Measurements from ENCODE around the gene PDCD11. TPM values are rescaled to one million over a fixed set of nuclear protein-coding genes. Genes with fewer than 3 reads are reported as not detected.
A peak's percentile ranks its signal among the peaks of the same experiment; 100 is the strongest.

Gene PDCD11
- total RNA-seq, 4 donors from 2014 or later, result 7.4 to 39.0 (median 22.2) TPM

DNA sequence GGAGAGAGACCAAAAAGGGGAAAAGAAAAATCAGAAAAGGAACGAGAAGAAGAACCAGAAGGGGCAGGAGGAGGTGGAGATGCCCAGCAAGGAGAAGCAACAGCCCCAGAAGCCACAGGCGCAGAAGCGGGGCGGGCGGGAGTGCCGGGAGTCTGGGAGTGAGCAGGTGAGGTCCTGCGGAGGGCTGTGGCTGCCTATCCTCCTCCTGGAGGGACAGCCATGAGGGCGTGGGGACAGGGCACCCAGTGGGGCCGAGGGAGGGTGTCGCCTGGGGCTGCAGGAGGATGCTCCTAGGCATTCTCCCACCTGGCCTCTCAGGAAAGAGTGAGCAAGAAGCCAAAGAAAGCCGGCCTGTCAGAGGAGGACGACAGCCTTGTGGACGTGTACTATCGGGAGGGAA lies 44.0 kb downstream of the PDCD11 start:
- Histone ChIP-seq H3K4me3 (no peak overlapping the region), H3K27me3 (no peaks in the 10 kb centered on the region), H3K27ac (peak overlapping the region in 1 of 2 donors; percentile 12), H3K36me3 (no peaks in the 10 kb centered on the region), H3K9me3 (no peaks in the 10 kb centered on the region), H3K4me1 (peaks cover 6 to 11% of the 10 kb centered on the region in 2 donors)
- DNase-seq, result no peak
- intact Hi-C loops (cut with DNase I; ENCODE audit: low total_unique reads), result no loop called here
- TF ChIP-seq, protein P1, sequence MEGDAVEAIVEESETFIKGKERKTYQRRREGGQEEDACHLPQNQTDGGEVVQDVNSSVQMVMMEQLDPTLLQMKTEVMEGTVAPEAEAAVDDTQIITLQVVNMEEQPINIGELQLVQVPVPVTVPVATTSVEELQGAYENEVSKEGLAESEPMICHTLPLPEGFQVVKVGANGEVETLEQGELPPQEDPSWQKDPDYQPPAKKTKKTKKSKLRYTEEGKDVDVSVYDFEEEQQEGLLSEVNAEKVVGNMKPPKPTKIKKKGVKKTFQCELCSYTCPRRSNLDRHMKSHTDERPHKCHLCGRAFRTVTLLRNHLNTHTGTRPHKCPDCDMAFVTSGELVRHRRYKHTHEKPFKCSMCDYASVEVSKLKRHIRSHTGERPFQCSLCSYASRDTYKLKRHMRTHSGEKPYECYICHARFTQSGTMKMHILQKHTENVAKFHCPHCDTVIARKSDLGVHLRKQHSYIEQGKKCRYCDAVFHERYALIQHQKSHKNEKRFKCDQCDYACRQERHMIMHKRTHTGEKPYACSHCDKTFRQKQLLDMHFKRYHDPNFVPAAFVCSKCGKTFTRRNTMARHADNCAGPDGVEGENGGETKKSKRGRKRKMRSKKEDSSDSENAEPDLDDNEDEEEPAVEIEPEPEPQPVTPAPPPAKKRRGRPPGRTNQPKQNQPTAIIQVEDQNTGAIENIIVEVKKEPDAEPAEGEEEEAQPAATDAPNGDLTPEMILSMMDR (IDR thresholded peaks at IDR 0.05), result no peak
- no peak for TF ChIP-seq POLR2A (IDR thresholded peaks at IDR 0.05)

- peaks cover 11% of the 10 kb centered on the region in 2 donors for H3K4me1 ChIP-seq
- intact Hi-C loops (cut with DNase I; ENCODE audit: low total_unique reads), result no loop called here
- peak overlapping the region; percentile 91 to 94 for H3K27ac ChIP-seq
Measured at GRCh38 chr10:103441206-103441605, 44.8 kb downstream of the PDCD11 start.

DNA sequence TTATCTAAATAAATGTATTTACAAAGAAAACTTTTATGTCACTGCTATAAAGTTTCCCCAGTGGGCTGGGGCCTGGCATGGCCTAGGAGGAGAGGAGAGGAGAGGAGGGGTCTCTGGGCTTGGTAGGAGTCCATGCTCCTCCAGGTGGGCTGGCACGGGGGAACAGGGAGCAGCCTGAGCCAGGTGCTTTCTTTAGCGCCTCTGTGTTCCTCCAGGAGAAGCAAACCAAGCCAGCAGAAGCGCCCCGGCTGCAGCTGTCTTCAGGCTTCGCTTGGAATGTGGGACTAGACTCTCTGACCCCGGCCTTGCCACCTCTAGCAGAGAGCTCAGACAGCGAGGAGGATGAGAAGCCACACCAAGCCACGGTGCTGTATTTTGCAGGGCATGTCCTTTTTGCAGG lies 45.2 kb downstream of the PDCD11 start:
- no peaks in the 10 kb centered on the region for H3K9me3 ChIP-seq
- no peak overlapping the region for H3K4me3 ChIP-seq
- no peak for DNase-seq
- intact Hi-C loops (cut with DNase I; ENCODE audit: low total_unique reads), result no loop called here
- H3K36me3 ChIP-seq, result no peaks in the 10 kb centered on the region
- TF ChIP-seq, protein P1 (IDR thresholded peaks at IDR 0.05), result no peak
- TF ChIP-seq POLR2A (IDR thresholded peaks at IDR 0.05), result no peak
- H3K27me3 ChIP-seq, result no peaks in the 10 kb centered on the region
- peaks cover 11 to 15% of the 10 kb centered on the region in 2 donors for H3K4me1 ChIP-seq
- peak overlapping the region; percentile 91 to 94 for H3K27ac ChIP-seq

More at GRCh38 chr10:103441206-103441605, 44.8 kb downstream of the PDCD11 start:
- Histone ChIP-seq H3K36me3 (no peaks in the 10 kb centered on the region), H3K4me3 (no peak overlapping the region), H3K27me3 (no peaks in the 10 kb centered on the region), H3K9me3 (no peaks in the 10 kb centered on the region)
- no peak for TF ChIP-seq POLR2A (IDR thresholded peaks at IDR 0.05)
- TF ChIP-seq, protein P1 (IDR thresholded peaks at IDR 0.05), result no peak
- DNase-seq, result no peak

DNA sequence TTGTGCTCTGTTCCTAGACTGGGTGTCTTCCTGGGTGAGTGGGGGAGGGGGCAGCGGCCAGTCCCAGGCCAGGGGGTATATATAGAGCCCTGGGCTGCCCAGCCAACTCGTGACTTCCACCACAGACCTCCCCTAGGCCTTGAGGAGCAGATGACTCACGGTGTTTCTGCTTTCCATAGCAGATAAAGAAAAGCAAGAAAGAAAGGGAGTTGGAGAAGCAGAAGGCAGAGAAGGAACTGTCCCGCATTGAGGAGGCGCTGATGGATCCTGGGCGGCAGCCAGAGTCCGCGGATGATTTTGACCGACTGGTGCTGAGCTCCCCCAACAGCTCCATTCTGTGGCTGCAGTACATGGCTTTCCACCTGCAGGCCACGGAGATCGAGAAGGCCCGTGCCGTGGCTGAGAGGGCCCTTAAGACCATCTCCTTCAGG lies 45.6 kb downstream of the PDCD11 start:
- H3K4me3 ChIP-seq, result no peak overlapping the region
- no peaks in the 10 kb centered on the region for H3K36me3 ChIP-seq
- H3K27me3 ChIP-seq, result no peaks in the 10 kb centered on the region
- intact Hi-C loops (cut with DNase I; ENCODE audit: low total_unique reads), result no loop called here
- no peaks in the 10 kb centered on the region for H3K9me3 ChIP-seq
- peaks cover 11 to 19% of the 10 kb centered on the region in 2 donors for H3K4me1 ChIP-seq
- DNase-seq, result peak; percentile 77 to 85
- H3K27ac ChIP-seq, result peak overlapping the region; percentile 91 to 94
- TF ChIP-seq, protein P1 (IDR thresholded peaks at IDR 0.05), result no peak
- TF ChIP-seq POLR2A (IDR thresholded peaks at IDR 0.05), result no peak

- intact Hi-C loops (cut with DNase I; ENCODE audit: low total_unique reads), result no loop called here
- H3K4me1 ChIP-seq, result peaks cover 18 to 35% of the 10 kb centered on the region in 2 donors
- no peak for TF ChIP-seq POLR2A (IDR thresholded peaks at IDR 0.05)
- TF ChIP-seq, protein P1 (IDR thresholded peaks at IDR 0.05), result no peak
- no peak for DNase-seq
- H3K27me3 ChIP-seq, result no peaks in the 10 kb centered on the region
- no peak overlapping the region for H3K4me3 ChIP-seq
- no peaks in the 10 kb centered on the region for H3K36me3 ChIP-seq
- H3K27ac ChIP-seq, result peak overlapping the region; percentile 91 to 94
- no peaks in the 10 kb centered on the region for H3K9me3 ChIP-seq
Measured at GRCh38 chr10:103443475-103444185, 47.2 kb downstream of the PDCD11 start.

All from uterus (tissue), 4 donors.